ENCODE measurements around the gene PEPD. TPM values are rescaled to one million over a fixed set of nuclear protein-coding genes. Genes with fewer than 3 reads are reported as not detected.

The PEPD gene
- total RNA-seq, 1 experiment from 2014 or later = 18.3 TPM

GRCh38 chr19:33400856-33401682, 120.5 kb downstream of the PEPD start:
- ChIA-PET POLR2A (no interaction called here), CTCF (interaction anchor here (28.9 kb wide), 1 partner anchor 162 kb away, joined by 530 read pairs; no protein-coding TSS in a partner anchor)
- Mint-ChIP-seq H3K4me1 (ENCODE audit: insufficient read depth, unreplicated experiment) (no peaks in the 10 kb centered on the region), H3K9me3 (ENCODE audit: unreplicated experiment) (no peaks in the 10 kb centered on the region), H3K27ac (ENCODE audit: low read depth, unreplicated experiment) (no peak overlapping the region), H3K4me3 (ENCODE audit: unreplicated experiment) (no peak overlapping the region), H3K36me3 (ENCODE audit: insufficient read depth, unreplicated experiment) (no peaks in the 10 kb centered on the region), H3K27me3 (ENCODE audit: insufficient read depth, unreplicated experiment) (no peaks in the 10 kb centered on the region)
- intact Hi-C loops (cut with micrococcal nuclease) = no loop called here
- TF ChIP-seq CTCF (IDR thresholded peaks at IDR 0.05; ENCODE audit: unreplicated experiment) = no peak
- no peak for DNase-seq (ENCODE audit: unreplicated experiment)
- no TSS peak for BruUV-seq (replicated peaks)

DNA sequence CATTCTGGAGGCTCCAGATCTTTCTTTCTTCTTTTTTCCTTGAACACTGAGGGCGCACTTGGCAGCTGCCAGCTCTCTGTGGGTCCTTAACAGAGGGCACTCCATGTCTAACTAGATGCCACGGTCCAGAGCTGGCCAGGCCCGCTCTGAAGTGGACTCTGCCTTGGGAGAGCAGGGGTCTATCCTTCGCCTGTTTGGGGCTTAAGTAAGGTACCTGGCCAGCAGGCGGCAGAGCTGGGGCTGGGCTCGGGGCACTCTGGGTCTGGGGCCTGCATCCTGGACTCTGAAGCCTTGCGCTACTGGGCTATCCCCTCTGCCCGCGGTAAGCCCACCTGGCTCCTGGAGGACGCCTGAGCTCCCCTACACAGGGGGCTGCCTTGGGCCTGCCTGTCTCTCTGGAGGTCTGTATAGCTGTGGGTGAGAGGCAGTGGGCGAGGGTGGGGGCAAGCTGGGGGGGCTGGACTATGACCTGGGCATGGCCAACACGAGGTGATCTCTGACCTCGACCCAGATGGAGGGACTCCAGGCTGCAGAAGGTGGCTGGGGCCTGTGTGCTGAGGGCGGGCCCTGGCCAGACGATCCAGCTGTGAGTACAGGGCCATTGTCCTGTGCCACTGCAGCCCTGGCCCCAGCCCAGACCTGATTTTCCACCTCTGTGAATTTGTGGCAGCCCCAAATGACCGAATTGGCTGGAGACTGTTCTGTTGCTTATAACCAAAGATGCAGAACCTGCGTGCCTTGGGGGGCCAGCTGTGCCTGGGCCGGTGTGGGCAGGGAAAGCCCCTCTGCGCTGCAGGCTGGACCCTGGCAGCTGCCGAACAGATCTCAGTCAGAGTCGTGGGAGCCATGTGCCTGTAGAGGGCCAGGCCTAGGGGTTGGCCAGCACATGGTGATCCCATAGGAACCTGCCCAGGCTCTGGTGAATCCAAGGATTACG, 121.6 kb downstream of the PEPD start:
- H3K27me3 Mint-ChIP-seq (ENCODE audit: insufficient read depth, unreplicated experiment) = no peaks in the 10 kb centered on the region
- BruUV-seq (replicated peaks) = no TSS peak
- no peak for DNase-seq (ENCODE audit: unreplicated experiment)
- no peak overlapping the region for H3K4me3 Mint-ChIP-seq (ENCODE audit: unreplicated experiment)
- no peaks in the 10 kb centered on the region for H3K9me3 Mint-ChIP-seq (ENCODE audit: unreplicated experiment)
- TF ChIP-seq CTCF (IDR thresholded peaks at IDR 0.05; ENCODE audit: unreplicated experiment) = no peak
- intact Hi-C loops (cut with micrococcal nuclease) = no loop called here
- POLR2A ChIA-PET = no interaction called here
- H3K36me3 Mint-ChIP-seq (ENCODE audit: insufficient read depth, unreplicated experiment) = no peaks in the 10 kb centered on the region
- CTCF ChIA-PET = interaction anchor here (0.5 to 28.9 kb wide), 7 partner anchors 14 to 746 kb away, joined by 3 to 530 read pairs (median 3); partner anchors contain the start of gene FAAP24
- H3K4me1 Mint-ChIP-seq (ENCODE audit: insufficient read depth, unreplicated experiment) = peaks cover 3% of the 10 kb centered on the region
- H3K27ac Mint-ChIP-seq (ENCODE audit: low read depth, unreplicated experiment) = no peak overlapping the region

DNA sequence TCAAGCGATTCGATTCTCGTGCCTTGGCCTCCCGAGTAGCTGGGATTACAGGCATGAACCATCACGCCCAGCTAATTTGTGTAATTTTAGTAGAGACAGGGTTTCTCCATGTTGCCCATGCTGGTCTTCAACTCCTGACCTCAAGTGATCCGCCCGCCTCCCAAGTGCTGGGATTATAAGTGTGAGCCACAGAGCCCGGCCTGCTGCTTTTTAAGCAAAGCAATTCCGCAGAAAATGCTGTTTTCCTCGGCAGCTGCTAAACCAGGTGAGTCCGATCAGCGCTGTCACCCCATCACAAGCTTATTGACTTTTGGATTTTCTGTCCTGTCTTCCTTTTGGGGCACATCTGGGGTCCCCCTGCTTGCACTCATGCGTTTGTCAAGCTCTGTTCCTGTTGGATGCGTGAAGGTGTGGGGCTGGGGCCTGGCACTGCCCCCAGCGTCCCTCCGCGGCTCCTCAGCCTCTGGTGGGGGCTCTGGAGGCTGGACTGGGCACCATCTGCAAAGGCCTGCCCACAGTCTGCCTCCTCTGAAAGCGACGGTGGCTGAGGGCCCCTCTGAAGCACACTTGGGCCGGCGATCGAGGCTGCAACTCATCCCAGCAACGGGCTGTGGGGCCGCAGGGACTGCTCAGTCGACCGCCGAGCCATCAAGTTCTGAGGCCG, 122.4 kb downstream of the PEPD start:
- Mint-ChIP-seq H3K4me1 (ENCODE audit: insufficient read depth, unreplicated experiment) (peaks cover 9% of the 10 kb centered on the region), H3K27ac (ENCODE audit: low read depth, unreplicated experiment) (no peak overlapping the region), H3K9me3 (ENCODE audit: unreplicated experiment) (no peaks in the 10 kb centered on the region), H3K4me3 (ENCODE audit: unreplicated experiment) (no peak overlapping the region), H3K36me3 (ENCODE audit: insufficient read depth, unreplicated experiment) (no peaks in the 10 kb centered on the region), H3K27me3 (ENCODE audit: insufficient read depth, unreplicated experiment) (no peaks in the 10 kb centered on the region)
- POLR2A ChIA-PET = interaction anchor here (1.0 kb wide), 1 partner anchor 97 kb away, joined by 3 read pairs; the partner anchor contains the start of gene CEBPA
- intact Hi-C loops (cut with micrococcal nuclease) = no loop called here
- CTCF ChIA-PET = interaction anchor here (0.5 to 28.9 kb wide), 7 partner anchors 7 to 698 kb away, joined by 3 to 530 read pairs (median 5); partner anchors contain the start of gene FAAP24
- no TSS peak for BruUV-seq (replicated peaks)
- no peak for DNase-seq (ENCODE audit: unreplicated experiment)
- no peak for TF ChIP-seq CTCF (IDR thresholded peaks at IDR 0.05; ENCODE audit: unreplicated experiment)

Data from MCF 10A (cell line).